ENCODE results near the gene BCLAF1. TPM values are rescaled to one million over a fixed set of nuclear protein-coding genes. Genes with fewer than 3 reads are reported as not detected.

Gene BCLAF1
- total and polyA plus RNA-seq, 9 of the 15 experiments (the other 6 are each of a cell fraction or from before 2014, with no cell fraction given) = 65.4 to 286 (median 165) TPM

GRCh38 chr6:136323431-136324112 is 33.9 kb upstream of the BCLAF1 start (continued):
- TF ChIP-seq ZNF609 (CRISPR knock-in tag; IDR thresholded peaks at IDR 0.05; ENCODE audit: borderline replicate concordance) (no peak), ZNF511 (CRISPR knock-in tag; IDR thresholded peaks at IDR 0.05) (no peak), ESRRB (CRISPR knock-in tag; IDR thresholded peaks at IDR 0.05; ENCODE audit: borderline replicate concordance) (no peak), ZHX1 (conservative IDR thresholded peaks at IDR 0.05; ENCODE audit: low read length) (no peak)
